Astrocyte (in vitro differentiated cells and primary cell): ENCODE measurements around the gene BCAS1.

Source experiments
- EZH2 ChIP-seq: IDR thresholded peaks from 2 replicates; pipeline ENCODE4 v1.6.1; 2012; ENCODE audit warnings: mild to moderate bottlenecking, low read length, inconsistent platforms; ENCODE audit not compliant: insufficient read depth
- TF ChIP-seq, protein P1 (sequence below): IDR thresholded peaks from 2 replicates; pipeline ENCODE4 v1.5.1; 2011; ENCODE audit warnings: low read depth, mild to moderate bottlenecking, inconsistent platforms, low read length, moderate library complexity; ENCODE audit not compliant: insufficient read depth

- TF ChIP-seq, protein P1, sequence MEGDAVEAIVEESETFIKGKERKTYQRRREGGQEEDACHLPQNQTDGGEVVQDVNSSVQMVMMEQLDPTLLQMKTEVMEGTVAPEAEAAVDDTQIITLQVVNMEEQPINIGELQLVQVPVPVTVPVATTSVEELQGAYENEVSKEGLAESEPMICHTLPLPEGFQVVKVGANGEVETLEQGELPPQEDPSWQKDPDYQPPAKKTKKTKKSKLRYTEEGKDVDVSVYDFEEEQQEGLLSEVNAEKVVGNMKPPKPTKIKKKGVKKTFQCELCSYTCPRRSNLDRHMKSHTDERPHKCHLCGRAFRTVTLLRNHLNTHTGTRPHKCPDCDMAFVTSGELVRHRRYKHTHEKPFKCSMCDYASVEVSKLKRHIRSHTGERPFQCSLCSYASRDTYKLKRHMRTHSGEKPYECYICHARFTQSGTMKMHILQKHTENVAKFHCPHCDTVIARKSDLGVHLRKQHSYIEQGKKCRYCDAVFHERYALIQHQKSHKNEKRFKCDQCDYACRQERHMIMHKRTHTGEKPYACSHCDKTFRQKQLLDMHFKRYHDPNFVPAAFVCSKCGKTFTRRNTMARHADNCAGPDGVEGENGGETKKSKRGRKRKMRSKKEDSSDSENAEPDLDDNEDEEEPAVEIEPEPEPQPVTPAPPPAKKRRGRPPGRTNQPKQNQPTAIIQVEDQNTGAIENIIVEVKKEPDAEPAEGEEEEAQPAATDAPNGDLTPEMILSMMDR: no peak
- no peak for TF ChIP-seq EZH2
Observed at GRCh38 chr20:53901497-53902096, 168.8 kb downstream of the BCAS1 start.
